ENCODE measurements around the gene PTGDS. TPM values are rescaled to one million over a fixed set of nuclear protein-coding genes. Genes with fewer than 3 reads are reported as not detected.
"Not testable (repeated sequence)": the region's sequence is repeated elsewhere in the genome, so short reads cannot be mapped to it uniquely, and the experiment has no call there.

Gene PTGDS
- total and polyA plus RNA-seq, 4 donors, result 0.23 to 15.2 (median 6.4) TPM

- H3K9ac ChIP-seq (ENCODE audit: low read depth in 1 of 2, low read length in 2 of 2); DNase-seq (ENCODE audit: low spot score): not testable (repeated sequence)
- 42% methylated on average over 17 of the region's 17 CpGs for WGBS
These were observed 27.0 kb downstream of the PTGDS start for GRCh38 chr9:137004285-137004684.

DNA sequence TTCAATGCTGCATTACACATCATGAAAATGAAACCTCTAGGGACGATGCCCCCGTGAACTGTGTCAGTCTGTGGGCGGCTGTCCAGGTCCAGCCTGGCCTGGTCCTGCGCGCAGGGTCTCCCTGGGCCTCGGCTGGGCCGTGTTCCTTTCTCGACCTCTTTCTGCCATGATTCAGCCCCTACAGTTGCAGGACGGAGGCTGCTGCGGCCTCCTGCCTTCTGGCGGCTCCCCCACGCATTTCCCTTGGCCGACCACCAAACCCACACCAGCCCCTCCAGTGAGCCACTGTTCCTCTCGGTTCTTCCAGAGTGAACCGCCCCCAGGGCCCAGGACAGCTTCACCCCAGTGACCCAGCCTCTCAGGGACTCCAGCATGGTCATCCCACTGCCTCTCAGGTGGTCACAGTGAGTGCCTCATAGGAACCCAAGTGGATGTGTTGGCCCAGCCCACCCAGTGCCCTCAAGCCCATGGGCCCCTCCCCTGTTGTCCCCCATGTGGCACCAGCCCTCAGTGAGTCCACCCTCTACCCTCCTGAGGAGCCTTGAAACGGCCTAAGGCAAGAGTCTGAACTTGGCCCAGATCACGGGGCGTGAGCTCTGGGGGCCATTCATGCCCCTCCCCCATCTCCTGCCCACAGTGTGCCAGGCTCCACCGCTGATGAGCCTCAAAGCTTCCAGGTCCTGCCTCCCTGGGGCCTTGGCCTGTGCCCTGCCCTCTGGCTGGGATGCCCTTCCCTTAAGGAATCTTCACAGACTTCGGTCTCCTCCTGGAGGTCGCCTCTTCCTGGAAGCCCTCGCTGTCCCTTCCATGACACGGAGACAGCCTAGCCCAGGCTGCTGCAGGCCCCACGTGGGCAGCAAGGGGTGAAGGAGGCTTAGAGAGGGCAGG, 29.1 kb downstream of the PTGDS start:
- no peak overlapping the region for H3K4me3 ChIP-seq (ENCODE audit: low read depth in 1 of 3, low read length in 3 of 3)
- 81% methylated on average over 24 of the region's 24 CpGs for WGBS
- peaks cover 0 to 4% (median under 1%) of the 10 kb centered on the region in 4 donors for H3K4me1 ChIP-seq (ENCODE audit: control insufficient read depth in 4 of 4, insufficient read depth in 4 of 4, low read length in 3 of 4)
- peaks cover 0 to 10% (median 5%) of the 10 kb centered on the region in 4 donors for H3K36me3 ChIP-seq (ENCODE audit: control insufficient read depth in 4 of 4, insufficient read depth in 3 of 4, low read depth in 1 of 4, low read length in 3 of 4)
- no peak overlapping the region for H3K27ac ChIP-seq (ENCODE audit: low read depth in 1 of 2, low read length in 2 of 2)
- H3K9me3 ChIP-seq (ENCODE audit: control insufficient read depth in 4 of 4, low read length in 3 of 4), result no peaks in the 10 kb centered on the region
- H3K9ac ChIP-seq (ENCODE audit: low read depth in 1 of 2, low read length in 2 of 2), result no peak overlapping the region
- no peak for TF ChIP-seq YY1 (IDR thresholded peaks at IDR 0.05)
- TF ChIP-seq JUND (IDR thresholded peaks at IDR 0.05), result no peak
- no peak for TF ChIP-seq RXRA (IDR thresholded peaks at IDR 0.05)
- TF ChIP-seq, protein P1, sequence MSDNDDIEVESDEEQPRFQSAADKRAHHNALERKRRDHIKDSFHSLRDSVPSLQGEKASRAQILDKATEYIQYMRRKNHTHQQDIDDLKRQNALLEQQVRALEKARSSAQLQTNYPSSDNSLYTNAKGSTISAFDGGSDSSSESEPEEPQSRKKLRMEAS (IDR thresholded peaks at IDR 0.05), result no peak
- TF ChIP-seq TAF1 (conservative IDR thresholded peaks at IDR 0.05), result no peak
- no peak for TF ChIP-seq NR2F2 (IDR thresholded peaks at IDR 0.05)
- TF ChIP-seq FOXA1 (IDR thresholded peaks at IDR 0.05), result no peak
- TF ChIP-seq ZBTB33 (IDR thresholded peaks at IDR 0.05), result no peak
- no peak for TF ChIP-seq ATF3 (IDR thresholded peaks at IDR 0.05)
- TF ChIP-seq SP1 (IDR thresholded peaks at IDR 0.05), result no peak
- TF ChIP-seq FOXA2 (IDR thresholded peaks at IDR 0.05), result no peak
- TF ChIP-seq, protein P2, sequence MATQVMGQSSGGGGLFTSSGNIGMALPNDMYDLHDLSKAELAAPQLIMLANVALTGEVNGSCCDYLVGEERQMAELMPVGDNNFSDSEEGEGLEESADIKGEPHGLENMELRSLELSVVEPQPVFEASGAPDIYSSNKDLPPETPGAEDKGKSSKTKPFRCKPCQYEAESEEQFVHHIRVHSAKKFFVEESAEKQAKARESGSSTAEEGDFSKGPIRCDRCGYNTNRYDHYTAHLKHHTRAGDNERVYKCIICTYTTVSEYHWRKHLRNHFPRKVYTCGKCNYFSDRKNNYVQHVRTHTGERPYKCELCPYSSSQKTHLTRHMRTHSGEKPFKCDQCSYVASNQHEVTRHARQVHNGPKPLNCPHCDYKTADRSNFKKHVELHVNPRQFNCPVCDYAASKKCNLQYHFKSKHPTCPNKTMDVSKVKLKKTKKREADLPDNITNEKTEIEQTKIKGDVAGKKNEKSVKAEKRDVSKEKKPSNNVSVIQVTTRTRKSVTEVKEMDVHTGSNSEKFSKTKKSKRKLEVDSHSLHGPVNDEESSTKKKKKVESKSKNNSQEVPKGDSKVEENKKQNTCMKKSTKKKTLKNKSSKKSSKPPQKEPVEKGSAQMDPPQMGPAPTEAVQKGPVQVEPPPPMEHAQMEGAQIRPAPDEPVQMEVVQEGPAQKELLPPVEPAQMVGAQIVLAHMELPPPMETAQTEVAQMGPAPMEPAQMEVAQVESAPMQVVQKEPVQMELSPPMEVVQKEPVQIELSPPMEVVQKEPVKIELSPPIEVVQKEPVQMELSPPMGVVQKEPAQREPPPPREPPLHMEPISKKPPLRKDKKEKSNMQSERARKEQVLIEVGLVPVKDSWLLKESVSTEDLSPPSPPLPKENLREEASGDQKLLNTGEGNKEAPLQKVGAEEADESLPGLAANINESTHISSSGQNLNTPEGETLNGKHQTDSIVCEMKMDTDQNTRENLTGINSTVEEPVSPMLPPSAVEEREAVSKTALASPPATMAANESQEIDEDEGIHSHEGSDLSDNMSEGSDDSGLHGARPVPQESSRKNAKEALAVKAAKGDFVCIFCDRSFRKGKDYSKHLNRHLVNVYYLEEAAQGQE (IDR thresholded peaks at IDR 0.05), result no peak
- TF ChIP-seq RAD21 (IDR thresholded peaks at IDR 0.05), result no peak
- no peak for TF ChIP-seq GABPA (IDR thresholded peaks at IDR 0.05 in 1 of 2, conservative IDR thresholded peaks at IDR 0.05 in 1 of 2)
- no peaks in the 10 kb centered on the region for H3K27me3 ChIP-seq (ENCODE audit: control insufficient read depth in 4 of 4, insufficient read depth in 4 of 4, low read length in 3 of 4)
- DNase-seq (ENCODE audit: low spot score), result no peak

More at GRCh38 chr9:137004285-137004684, 27.0 kb downstream of the PTGDS start:
- H3K36me3 ChIP-seq (ENCODE audit: control insufficient read depth in 4 of 4, insufficient read depth in 3 of 4, low read depth in 1 of 4, low read length in 3 of 4); H3K4me3 ChIP-seq (ENCODE audit: low read depth in 1 of 3, low read length in 3 of 3); H3K9me3 ChIP-seq (ENCODE audit: control insufficient read depth in 4 of 4, low read length in 3 of 4); H3K4me1 ChIP-seq (ENCODE audit: control insufficient read depth in 4 of 4, insufficient read depth in 4 of 4, low read length in 3 of 4); H3K27me3 ChIP-seq (ENCODE audit: control insufficient read depth in 4 of 4, insufficient read depth in 4 of 4, low read length in 3 of 4); H3K27ac ChIP-seq (ENCODE audit: low read depth in 1 of 2, low read length in 2 of 2): not testable (repeated sequence)
- peak; percentile 20 for TF ChIP-seq CTCF (IDR thresholded peaks at IDR 0.05; ENCODE audit: low read depth, low read length, missing input control)
